H1 (cell line): ENCODE measurements around the gene BATF2. TPM values are rescaled to one million over a fixed set of nuclear protein-coding genes. Genes with fewer than 3 reads are reported as not detected.

Source experiments
- CHD7 ChIP-seq: fragments of 300-600 bp; sonication (generic); IDR thresholded peaks from 2 replicates; pipeline ENCODE4 v1.7.1; 2012; ENCODE audit warnings: low read length, moderate library complexity, mild to moderate bottlenecking, inconsistent platforms; ENCODE audit not compliant: insufficient replicate concordance
- CTBP2 ChIP-seq: IDR thresholded peaks from 2 replicates; pipeline ENCODE4 v1.7.0; 2011; ENCODE audit warnings: borderline replicate concordance, mild to moderate bottlenecking, moderate library complexity, mixed read lengths, low read length; ENCODE audit not compliant: insufficient read depth, insufficient read length
- EP300 ChIP-seq, 2 experiments: IDR thresholded peaks; 1 replicate in 1 of 2; 2 replicates in 1 of 2; pipeline ENCODE4 v1.6.1; 2011 to 2012; ENCODE audit warnings: low read depth in 2 of 2, low read length in 2 of 2, mild to moderate bottlenecking in 2 of 2, borderline replicate concordance in 1 of 2, inconsistent platforms in 1 of 2, moderate library complexity in 1 of 2
- JUND ChIP-seq: IDR thresholded peaks from 2 replicates; pipeline ENCODE4 v1.6.1; 2011; ENCODE audit warnings: mild to moderate bottlenecking, improper control_type of control experiment, low read length
- POLR2A ChIP-seq, 2 experiments: IDR thresholded peaks; 1 replicate in 1 of 2; 2 replicates in 1 of 2; pipeline ENCODE4 v1.6.1; 2011; ENCODE audit warnings: low read depth in 2 of 2, low read length in 2 of 2, mild to moderate bottlenecking in 2 of 2; ENCODE audit errors: control extremely low read depth in 1 of 2
- RFX5 ChIP-seq: IDR thresholded peaks from 2 replicates; pipeline ENCODE4 v1.6.1; 2011; ENCODE audit warnings: low read depth, low read length, improper control_type of control experiment, borderline replicate concordance
- SRF ChIP-seq: IDR thresholded peaks from 2 replicates; pipeline ENCODE4 v1.6.1; 2011; ENCODE audit warnings: mild to moderate bottlenecking, low read depth, low read length, moderate library complexity
- SUZ12 ChIP-seq: fragments of 200-600 bp; sonication (generic); IDR thresholded peaks from 2 replicates; pipeline ENCODE4 v1.6.1; 2012; ENCODE audit warnings: mild to moderate bottlenecking, inconsistent platforms, low read length, moderate library complexity, mixed read lengths
- TAF7 ChIP-seq: optimal IDR thresholded peaks from 2 replicates; pipeline ENCODE3; 2011; ENCODE audit warnings: low read depth, mild to moderate bottlenecking, inconsistent platforms, low read length, moderate library complexity, borderline replicate concordance
- TBP ChIP-seq: IDR thresholded peaks from 2 replicates; pipeline ENCODE4 v1.6.1; 2011; ENCODE audit warnings: low read depth, low read length, improper control_type of control experiment
- polyA plus RNA-seq, 7 experiments: library from polyadenylated mRNA; depleted of rRNA in 3 of 7; stranded (reverse) in 5 of 7; unstranded in 2 of 7; fragments of >200 nt in 5 of 7; fragments of 200-250 nt in 2 of 7; gene quantifications; 1 replicate in 5 of 7; 2 replicates in 1 of 7; 4 replicates in 1 of 7; pipeline versions ENCODE4 v1.2.1 to v1.2.3, GENCODE V29; 2011 to 2013; ENCODE audit warnings: missing spikeins in 2 of 7, mixed read lengths in 2 of 7
- total RNA-seq: library from RNA; stranded (reverse); fragmentation: NEBNext Ultra II Directional; extraction: Animal tissue kit (Norgen Biotek cat#: 25700); gene quantifications from 2 replicates; pipeline ENCODE4 v1.2.1, GENCODE V29; 2021

The BATF2 gene
- total and polyA plus RNA-seq, 2 of the 8 experiments (the other 6 are each of a cell fraction or from before 2014, with no cell fraction given) = 1.4 to 3.1 TPM

DNA sequence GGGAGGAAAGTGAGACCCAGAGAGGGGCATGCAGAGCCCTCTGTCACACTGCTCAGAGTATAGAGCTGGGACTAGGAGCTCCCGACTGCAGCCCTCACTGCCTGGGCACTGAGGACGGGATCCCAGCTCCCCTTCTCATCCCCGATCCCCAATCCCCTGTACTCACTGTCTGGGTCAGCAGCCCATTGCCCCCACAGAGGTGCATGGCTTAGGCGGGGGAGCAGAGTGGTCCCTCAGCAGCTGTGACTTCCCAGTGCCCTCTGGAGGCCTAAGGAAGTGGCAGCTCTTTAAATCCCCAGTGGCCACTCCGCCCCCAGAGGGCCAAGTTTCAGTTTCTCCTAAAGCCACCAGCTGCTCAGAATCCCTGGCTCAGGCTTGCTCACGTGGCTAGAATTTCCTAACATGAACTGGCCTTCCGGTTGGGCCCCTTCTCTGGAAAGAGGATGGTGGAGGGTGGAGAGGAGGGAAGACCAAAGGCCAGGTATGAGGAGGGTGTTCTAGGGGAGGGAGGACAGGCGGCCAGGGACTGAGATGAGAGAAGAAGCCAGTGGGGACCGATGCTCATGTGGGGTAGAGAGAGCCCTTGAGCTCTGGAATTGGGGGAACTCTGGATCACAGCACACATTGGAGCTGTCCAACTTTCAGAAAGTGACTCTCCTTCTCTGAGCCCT, at the start of gene BATF2 (continued):
- peak; percentile 38 for TF ChIP-seq TAF7
- TF ChIP-seq TBP = peak; percentile 80
- TF ChIP-seq CTBP2 = no peak
- TF ChIP-seq POLR2A (IDR thresholded peaks at IDR 0.05; ENCODE audit: control extremely low read depth in 1 of 2, low read depth in 2 of 2, low read length in 2 of 2) = 0 out of 3 replicates have a peak, but pooled peaks of 1 of the 2 experiments have one; percentile 47
- no peak for TF ChIP-seq SUZ12
- TF ChIP-seq JUND = 0 out of 2 replicates have a peak, but pooled peaks have one; percentile 19
- TF ChIP-seq RFX5 = no peak
- no peak for TF ChIP-seq CHD7
- TF ChIP-seq SRF = peak; percentile 69
- no peak for TF ChIP-seq EP300 (IDR thresholded peaks at IDR 0.05; ENCODE audit: borderline replicate concordance in 1 of 2, low read depth in 2 of 2, low read length in 2 of 2)
